Measurements from ENCODE around the gene TBX2. TPM values are rescaled to one million over a fixed set of nuclear protein-coding genes. Genes with fewer than 3 reads are reported as not detected.

TBX2 gene
- total and polyA plus RNA-seq, 7 donors, result 0.99 to 5.3 (median 3.3) TPM

DNA sequence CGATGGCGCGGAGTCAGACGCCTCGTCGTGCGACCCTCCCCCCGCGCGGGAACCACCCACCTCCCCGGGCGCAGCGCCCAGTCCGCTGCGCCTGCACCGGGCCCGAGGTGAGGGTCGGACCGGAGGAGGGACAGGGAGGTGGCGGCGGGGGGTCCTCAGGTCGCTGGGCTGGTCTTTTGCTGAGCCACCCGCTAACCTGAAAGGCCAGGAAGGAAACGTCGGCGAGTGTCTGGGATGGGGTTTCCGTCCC, 4.9 kb downstream of the TBX2 start:
- Histone ChIP-seq H3K27me3 (peaks cover 68 to 98% (median 91%) of the 10 kb centered on the region in 3 donors), H3K36me3 (no peaks in the 10 kb centered on the region), H3K27ac (peak overlapping the region in 2 of 4 donors; percentile 20 to 91), H3K9me3 (no peaks in the 10 kb centered on the region), H3K4me1 (peaks cover 0 to 57% (median 53%) of the 10 kb centered on the region in 4 donors), H3K4me3 (peak overlapping the region in 2 of 4 donors; percentile 24 to 28)
- intact Hi-C loops (cut with DNase I), result loop anchor here (5.0 kb wide), 1 partner anchor 152 kb away; no protein-coding TSS in a partner anchor
- no peak for DNase-seq
- TF ChIP-seq EP300 (IDR thresholded peaks at IDR 0.05) (no peak), CTCF (IDR thresholded peaks at IDR 0.05) (no peak), POLR2AphosphoS5 (IDR thresholded peaks at IDR 0.05) (no peak), POLR2A (IDR thresholded peaks at IDR 0.05) (no peak)
- 1 to 7% methylated on average over 27 of the region's 27 CpGs for WGBS, 2 donors

DNA sequence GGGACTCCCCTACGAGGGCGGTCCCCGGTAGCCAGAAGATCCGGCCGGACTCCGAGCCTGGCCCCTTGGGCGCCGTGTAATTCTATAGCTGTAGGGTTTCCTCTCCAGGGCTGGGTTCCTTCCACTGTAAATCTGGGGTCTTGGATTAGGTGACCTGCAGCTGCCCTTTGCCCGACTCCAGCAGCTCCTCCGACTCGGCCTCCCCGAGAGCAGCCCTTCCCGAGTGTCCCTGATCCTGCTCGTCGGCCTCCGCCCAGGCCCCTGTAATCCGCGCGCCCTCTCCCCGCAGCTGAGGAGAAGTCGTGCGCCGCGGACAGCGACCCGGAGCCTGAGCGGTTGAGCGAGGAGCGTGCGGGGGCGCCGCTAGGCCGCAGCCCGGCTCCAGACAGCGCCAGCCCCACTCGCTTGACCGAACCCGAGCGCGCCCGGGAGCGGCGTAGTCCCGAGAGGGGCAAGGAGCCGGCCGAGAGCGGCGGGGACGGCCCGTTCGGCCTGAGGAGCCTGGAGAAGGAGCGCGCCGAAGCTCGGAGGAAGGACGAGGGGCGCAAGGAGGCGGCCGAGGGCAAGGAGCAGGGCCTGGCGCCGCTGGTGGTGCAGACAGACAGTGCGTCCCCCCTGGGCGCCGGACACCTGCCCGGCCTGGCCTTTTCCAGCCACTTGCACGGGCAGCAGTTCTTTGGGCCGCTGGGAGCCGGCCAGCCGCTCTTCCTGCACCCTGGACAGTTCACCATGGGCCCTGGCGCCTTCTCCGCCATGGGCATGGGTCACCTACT, 5.5 kb downstream of the TBX2 start:
- DNase-seq, result peak; percentile 62
- no peaks in the 10 kb centered on the region for H3K9me3 ChIP-seq
- peak overlapping the region in 3 of 4 donors; percentile 23 to 91 (median 27) for H3K27ac ChIP-seq
- intact Hi-C loops (cut with DNase I), result loop anchor here (5.0 kb wide), 1 partner anchor 153 kb away; no protein-coding TSS in a partner anchor
- peaks cover 0 to 59% (median 55%) of the 10 kb centered on the region in 4 donors for H3K4me1 ChIP-seq
- no peaks in the 10 kb centered on the region for H3K36me3 ChIP-seq
- 5 to 11% methylated on average over 71 of the region's 71 CpGs for WGBS, 2 donors
- H3K27me3 ChIP-seq, result peaks cover 68 to 98% (median 93%) of the 10 kb centered on the region in 3 donors
- H3K4me3 ChIP-seq, result peak overlapping the region in 3 of 4 donors; percentile 7 to 28 (median 24)
- TF ChIP-seq POLR2A (IDR thresholded peaks at IDR 0.05) (no peak), POLR2AphosphoS5 (IDR thresholded peaks at IDR 0.05) (no peak), CTCF (IDR thresholded peaks at IDR 0.05) (no peak), EP300 (IDR thresholded peaks at IDR 0.05) (no peak)

- WGBS, 2 donors, result 26 to 29% methylated on average over 37 of the region's 37 CpGs
- DNase-seq, result peak; percentile 64
- H3K9me3 ChIP-seq, result no peaks in the 10 kb centered on the region
- H3K27ac ChIP-seq, result peak overlapping the region in 2 of 4 donors; percentile 23 to 91
- H3K27me3 ChIP-seq, result peaks cover 73 to 98% (median 95%) of the 10 kb centered on the region in 3 donors
- peaks cover 0 to 61% (median 56%) of the 10 kb centered on the region in 4 donors for H3K4me1 ChIP-seq
- H3K36me3 ChIP-seq, result no peaks in the 10 kb centered on the region
- H3K4me3 ChIP-seq, result peak overlapping the region in 2 of 4 donors; percentile 24 to 28
- intact Hi-C loops (cut with DNase I), result no loop called here
- TF ChIP-seq EP300 (IDR thresholded peaks at IDR 0.05), result no peak
- no peak for TF ChIP-seq CTCF (IDR thresholded peaks at IDR 0.05)
- TF ChIP-seq POLR2AphosphoS5 (IDR thresholded peaks at IDR 0.05), result no peak
- no peak for TF ChIP-seq POLR2A (IDR thresholded peaks at IDR 0.05)
Measured at GRCh38 chr17:61405686-61406536, 6.3 kb downstream of the TBX2 start.

GRCh38 chr17:61406537-61406845, 6.8 kb downstream of the TBX2 start:
- Histone ChIP-seq H3K27ac (peak overlapping the region in 1 of 4 donors; percentile 91), H3K36me3 (no peaks in the 10 kb centered on the region), H3K4me3 (no peak overlapping the region), H3K9me3 (no peaks in the 10 kb centered on the region), H3K27me3 (peaks cover 73 to 98% (median 95%) of the 10 kb centered on the region in 3 donors), H3K4me1 (peaks cover 0 to 62% (median 59%) of the 10 kb centered on the region in 4 donors)
- DNase-seq, result no peak
- intact Hi-C loops (cut with DNase I), result no loop called here
- 37 to 50% methylated on average over 1 of the region's 1 CpG for WGBS, 2 donors
- TF ChIP-seq EP300 (IDR thresholded peaks at IDR 0.05) (no peak), POLR2AphosphoS5 (IDR thresholded peaks at IDR 0.05) (no peak), POLR2A (IDR thresholded peaks at IDR 0.05) (no peak), CTCF (IDR thresholded peaks at IDR 0.05) (no peak)

Data from sigmoid colon (tissue), 7 donors.